Femur (tissue), 1 donor: ENCODE measurements around the gene PITPNM1.
"Not testable (repeated sequence)": the region's sequence is repeated elsewhere in the genome, so short reads cannot be mapped to it uniquely, and the experiment has no call there.

ENCODE experiments used
- DNase-seq: peaks from one replicate; pipeline ENCODE4 v3.0.0-alpha.2; 2017

Gene PITPNM1

GRCh38 chr11:67485873-67486361 lies 19.2 kb downstream of the PITPNM1 start:
- not testable (repeated sequence) for DNase-seq

- DNase-seq, result no peak
Measured at GRCh38 chr11:67484847-67485311, 20.3 kb downstream of the PITPNM1 start.

GRCh38 chr11:67483831-67484665 lies 21.1 kb downstream of the PITPNM1 start:
- DNase-seq, result no peak

- DNase-seq, result peak; percentile 99
Measured at GRCh38 chr11:67482827-67483798, 22.1 kb downstream of the PITPNM1 start, which contains the start of gene AIP. Gene AIP, plus strand, starts transcription at chr11:67483026. Its CDS starts 133 bp downstream, at chr11:67483159.

- no peak for DNase-seq
Measured at GRCh38 chr11:67482275-67482826, 22.8 kb downstream of the PITPNM1 start.

- DNase-seq, result not testable (repeated sequence)
Measured at GRCh38 chr11:67477344-67478050, 27.7 kb downstream of the PITPNM1 start.

- DNase-seq, result not testable (repeated sequence)
Measured at GRCh38 chr11:67476692-67477091, 28.5 kb downstream of the PITPNM1 start.

GRCh38 chr11:67472882-67473281 lies 32.3 kb downstream of the PITPNM1 start:
- no peak for DNase-seq

- DNase-seq, result no peak
Measured at GRCh38 chr11:67470337-67471002, 34.7 kb downstream of the PITPNM1 start.

- no peak for DNase-seq
Measured at GRCh38 chr11:67469508-67469811, 35.7 kb downstream of the PITPNM1 start.

GRCh38 chr11:67468759-67469507 lies 36.2 kb downstream of the PITPNM1 start, which contains the start of gene TMEM134:
Gene TMEM134, minus strand, starts transcription at chr11:67469251. Its CDS starts 59 bp downstream, at chr11:67469192.
- DNase-seq, result peak; percentile 96

GRCh38 chr11:67468456-67468758 lies 36.8 kb downstream of the PITPNM1 start:
- no peak for DNase-seq

- no peak for DNase-seq
Measured at GRCh38 chr11:67468056-67468455, 37.1 kb downstream of the PITPNM1 start.

- no peak for DNase-seq
Measured at GRCh38 chr11:67466962-67467771, 38.0 kb downstream of the PITPNM1 start.

GRCh38 chr11:67466367-67466766 lies 38.8 kb downstream of the PITPNM1 start:
- no peak for DNase-seq

- DNase-seq, result not testable (repeated sequence)
Measured at GRCh38 chr11:67465530-67465929, 39.6 kb downstream of the PITPNM1 start.

- no peak for DNase-seq
Measured at GRCh38 chr11:67465189-67465510, 40.0 kb downstream of the PITPNM1 start.

- peak; percentile 90 for DNase-seq
Measured at GRCh38 chr11:67464411-67465188, 40.6 kb downstream of the PITPNM1 start.

- DNase-seq, result no peak
Measured at GRCh38 chr11:67463680-67464410, 41.3 kb downstream of the PITPNM1 start.
